GM19240 (cell line): ENCODE measurements around the gene WDR7.

ENCODE experiments used
- DNase-seq: peaks from one replicate; pipeline ENCODE4 v3.0.0; 2011; ENCODE audit warnings: low spot score; ENCODE audit not compliant: insufficient read length

The WDR7 gene

GRCh38 chr18:57077005-57077765 is 426.0 kb downstream of the WDR7 start:
- DNase-seq, result no peak

GRCh38 chr18:57077786-57078552 is 426.8 kb downstream of the WDR7 start:
- DNase-seq, result no peak

- no peak for DNase-seq
These were observed 427.5 kb downstream of the WDR7 start for GRCh38 chr18:57078614-57079013.

- DNase-seq, result no peak
These were observed 429.3 kb downstream of the WDR7 start for GRCh38 chr18:57080479-57080878.

GRCh38 chr18:57081899-57082298 is 430.7 kb downstream of the WDR7 start:
- no peak for DNase-seq

- no peak for DNase-seq
These were observed 432.3 kb downstream of the WDR7 start for GRCh38 chr18:57083485-57083884.

- DNase-seq, result peak; percentile 51
These were observed 433.4 kb downstream of the WDR7 start for GRCh38 chr18:57084331-57085271.

GRCh38 chr18:57085371-57085770 is 434.2 kb downstream of the WDR7 start:
- DNase-seq, result no peak

GRCh38 chr18:57086163-57086562 is 435.0 kb downstream of the WDR7 start:
- DNase-seq, result no peak
